Stimulated activated CD8-positive, alpha-beta memory T cell treated with anti-CD3 and anti-CD28 coated beads, Interleukin-12 subunit alpha, Interleukin-12 subunit beta, amount 100 ng/mL, for 24 hours (primary cell): ENCODE results near the gene CAMK2A.
"Not testable (repeated sequence)": the region's sequence is repeated elsewhere in the genome, so short reads cannot be mapped to it uniquely, and the experiment has no call there.

Experiments
- DNase-seq: peaks from one replicate; pipeline ENCODE4 v3.0.0-alpha.2; 2020; ENCODE audit errors: extremely low read depth

Gene CAMK2A

GRCh38 chr5:150236981-150237754, 52.4 kb downstream of the CAMK2A start:
- DNase-seq = no peak

DNA sequence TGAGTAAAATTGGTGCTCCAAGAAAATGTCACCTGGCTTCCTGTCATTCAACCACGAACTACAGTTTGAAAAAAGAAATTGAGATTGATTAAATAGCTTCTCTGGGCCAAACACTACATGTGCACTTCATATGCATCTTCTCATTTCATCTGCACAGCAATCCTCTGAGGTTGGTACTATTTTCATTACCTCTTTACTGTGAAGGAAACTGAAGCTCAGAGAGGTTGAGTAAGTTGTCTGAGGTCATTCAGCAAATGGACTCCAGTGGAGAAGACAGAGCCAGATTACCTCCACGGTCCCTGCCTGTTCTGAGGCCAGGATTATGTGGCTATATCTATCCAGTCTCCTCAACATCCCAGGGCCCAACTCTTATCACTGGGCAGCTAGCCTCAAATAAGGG, 53.3 kb downstream of the CAMK2A start:
- DNase-seq = no peak

DNA sequence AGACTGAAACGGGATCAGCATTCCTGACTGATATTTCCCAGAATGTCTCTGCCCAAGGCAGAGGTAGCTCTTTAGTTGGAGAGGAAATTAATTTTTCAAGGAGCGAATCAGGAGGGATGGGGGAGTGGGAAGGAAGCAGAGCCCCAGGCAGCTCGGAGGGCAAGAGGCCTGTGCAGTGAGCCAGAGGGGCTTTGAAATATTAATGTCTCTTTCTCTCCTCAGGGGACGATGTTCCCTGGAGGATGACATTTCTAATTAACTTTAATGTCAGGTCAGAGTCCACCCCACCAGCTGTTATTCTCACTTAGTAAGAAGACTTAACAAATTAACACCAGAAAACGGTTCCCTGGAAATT, 54.1 kb downstream of the CAMK2A start:
- no peak for DNase-seq

- DNase-seq = no peak
Observed at GRCh38 chr5:150234576-150235499, 54.7 kb downstream of the CAMK2A start.

DNA sequence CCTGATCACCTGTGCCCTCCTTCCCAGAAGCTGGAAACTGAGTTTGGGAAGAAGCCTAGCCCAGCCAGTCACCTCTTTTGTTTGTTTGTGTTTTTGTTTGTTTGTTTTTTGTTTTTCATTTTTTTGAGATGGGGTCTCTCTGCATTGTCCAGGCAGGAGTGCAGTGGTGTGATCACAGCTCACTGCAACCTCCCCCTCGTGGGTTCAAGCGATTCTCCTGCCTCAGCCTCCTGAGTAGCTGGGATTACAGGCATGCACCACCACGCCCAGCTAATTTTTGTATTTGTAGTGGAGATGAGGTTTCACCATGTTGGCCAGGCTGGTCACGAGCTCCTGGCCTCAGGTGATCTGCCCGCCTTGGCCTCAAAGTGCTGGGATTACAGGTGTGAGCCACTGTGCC, 55.9 kb downstream of the CAMK2A start:
- not testable (repeated sequence) for DNase-seq

DNA sequence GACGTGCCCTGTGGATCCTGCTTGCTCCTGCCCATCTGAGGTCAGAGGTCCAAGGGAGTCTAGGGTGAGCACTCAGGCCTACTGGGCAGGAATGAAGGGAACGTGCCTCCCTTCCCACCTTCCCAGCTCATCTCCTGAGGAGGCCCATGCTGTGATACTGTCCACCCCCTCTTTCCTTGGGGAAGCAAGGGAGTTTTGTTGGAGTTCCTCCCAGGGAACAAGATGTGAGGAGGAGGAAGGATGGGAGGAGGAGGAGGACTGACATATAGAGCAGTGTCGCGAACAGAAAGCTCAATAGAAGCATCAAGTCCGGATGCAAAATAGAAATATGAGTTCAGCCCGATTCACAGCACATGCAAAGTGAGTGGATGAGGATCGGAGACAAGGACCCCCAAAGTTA, 58.7 kb downstream of the CAMK2A start:
- no peak for DNase-seq

DNA sequence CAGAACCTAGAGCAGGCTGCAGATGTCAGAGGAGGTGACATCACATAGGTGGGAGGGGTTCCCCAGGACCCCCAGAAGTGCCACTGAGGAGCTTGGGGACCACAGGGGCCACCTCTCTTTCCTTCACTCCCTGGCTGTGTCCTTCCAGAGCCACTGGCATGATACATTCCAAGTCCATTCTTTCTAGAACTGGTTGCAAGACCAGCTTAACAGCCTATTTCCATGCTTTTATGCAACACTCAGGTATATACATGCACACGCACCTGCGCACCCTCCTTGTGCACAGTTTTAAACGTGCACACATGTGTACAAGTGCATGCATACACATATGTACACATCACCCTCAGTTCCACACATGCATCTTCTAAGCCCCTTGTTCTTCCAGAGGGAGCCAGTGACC, 60.0 kb downstream of the CAMK2A start:
- DNase-seq = no peak

GRCh38 chr5:150227606-150228273, 61.8 kb downstream of the CAMK2A start:
- DNase-seq = no peak

DNA sequence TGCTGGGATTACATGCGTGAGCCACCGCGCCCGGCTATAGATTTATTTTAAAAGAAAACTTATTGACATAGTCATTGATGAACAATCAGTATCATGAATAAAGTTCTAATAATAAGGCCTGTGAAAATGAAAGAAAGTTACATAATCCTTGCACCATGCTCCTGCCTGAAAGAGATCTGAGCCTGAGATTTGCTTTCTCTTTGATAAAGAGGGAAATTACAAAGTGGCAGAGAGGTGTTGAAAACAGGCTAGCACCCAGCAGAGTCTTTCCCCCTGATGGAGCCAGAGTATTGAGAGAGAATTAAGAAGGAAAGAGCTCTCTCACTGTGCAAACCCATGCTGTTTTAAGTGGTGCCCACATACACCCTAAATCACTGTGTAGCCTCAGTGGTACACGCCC, 62.5 kb downstream of the CAMK2A start:
- no peak for DNase-seq

- no peak for DNase-seq
Observed at GRCh38 chr5:150224483-150225027, 65.0 kb downstream of the CAMK2A start.

DNA sequence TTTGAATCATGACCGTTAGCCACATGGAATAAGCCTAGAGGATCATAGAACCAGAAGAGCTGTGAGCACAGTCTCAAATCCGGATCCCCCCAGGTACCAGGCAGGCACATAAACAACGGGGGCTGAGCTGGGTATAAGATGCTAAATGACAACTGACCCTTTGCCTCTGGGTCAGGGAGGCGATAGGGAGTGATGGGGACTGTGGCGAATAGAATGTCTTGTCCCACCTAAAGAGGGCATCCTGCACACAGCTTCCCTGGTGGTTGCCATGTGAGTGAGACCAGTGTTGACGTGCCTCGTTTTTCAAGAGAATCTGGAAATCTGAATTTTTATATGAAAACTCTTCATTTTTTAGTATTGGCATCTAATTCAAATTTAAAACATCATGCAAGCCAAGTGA, 66.1 kb downstream of the CAMK2A start:
- DNase-seq = no peak

GRCh38 chr5:150222906-150223305, 66.7 kb downstream of the CAMK2A start:
- no peak for DNase-seq

DNA sequence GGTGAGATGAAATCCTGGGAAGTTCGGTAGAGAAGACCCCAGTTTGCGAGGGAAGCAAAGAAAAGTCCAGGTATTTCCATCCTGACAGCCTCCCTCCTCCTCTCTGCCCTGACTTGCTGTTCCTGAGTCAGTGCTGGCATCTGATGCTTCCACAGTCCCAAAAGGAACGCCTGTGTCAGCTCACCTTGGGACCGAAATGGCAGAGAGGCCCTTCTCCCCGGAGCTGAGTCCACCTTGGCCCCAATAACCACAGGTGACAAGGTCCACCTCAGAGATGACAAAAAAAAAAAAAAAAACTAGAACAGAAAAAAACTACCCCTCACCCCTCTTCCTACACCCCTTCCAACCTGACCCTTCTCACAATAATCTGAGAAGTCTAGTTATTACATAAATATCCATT, 68.1 kb downstream of the CAMK2A start:
- DNase-seq = no peak

DNA sequence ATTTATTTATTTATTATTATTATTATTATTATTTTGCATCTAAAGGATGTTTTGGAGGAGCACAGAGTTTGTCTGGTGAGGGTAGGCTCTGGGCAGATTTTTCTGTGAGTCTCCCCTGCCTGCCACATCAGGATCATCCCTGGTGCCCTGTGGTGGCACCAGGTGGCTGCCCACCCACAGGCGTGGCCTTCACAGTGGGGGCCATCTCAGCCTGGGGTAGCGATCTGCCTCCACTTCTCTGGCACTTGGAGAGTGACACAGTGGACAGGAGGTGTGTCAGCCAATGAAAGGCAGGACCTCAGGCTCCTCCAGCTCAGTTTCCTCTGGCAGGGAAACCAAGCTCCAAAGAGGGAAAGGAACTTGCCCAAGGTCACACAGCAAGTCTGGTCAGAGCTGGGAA, 69.7 kb downstream of the CAMK2A start:
- no peak for DNase-seq

DNA sequence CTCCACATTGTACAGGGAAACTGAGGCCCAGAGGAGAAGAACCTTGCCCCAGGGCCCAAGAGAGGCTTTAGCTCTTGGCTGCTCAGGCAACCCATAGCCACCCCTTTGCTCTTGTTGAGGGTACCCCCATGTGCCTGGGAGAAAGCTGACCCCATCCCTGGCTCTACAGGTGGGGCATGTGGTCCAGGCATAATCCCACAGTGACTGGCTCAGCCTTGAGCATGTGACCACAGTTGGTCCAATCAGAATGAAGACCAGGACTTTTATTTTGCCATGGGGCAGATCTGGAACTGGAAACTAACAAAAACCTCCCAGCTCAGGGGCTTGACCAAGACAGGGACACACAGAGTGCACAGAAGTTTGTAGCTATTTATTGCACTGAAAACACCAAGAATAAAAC, 70.4 kb downstream of the CAMK2A start:
- no peak for DNase-seq

DNA sequence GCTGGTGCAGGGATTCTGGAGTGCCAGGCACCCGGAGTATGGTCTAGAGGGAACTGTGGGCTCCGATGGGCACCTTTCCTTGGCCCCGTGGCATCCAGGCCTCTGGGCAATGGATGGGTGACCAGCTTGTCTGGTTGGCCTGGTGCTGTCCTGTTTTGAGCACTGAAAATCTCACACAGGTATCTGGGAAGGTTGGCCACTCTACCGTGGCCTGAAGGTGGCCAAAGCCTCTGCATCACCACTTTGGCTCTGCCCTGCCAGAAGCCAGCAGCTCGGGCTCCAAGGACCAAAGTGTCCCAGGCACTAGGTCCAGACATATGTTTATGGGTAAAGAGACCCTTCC, 70.9 kb downstream of the CAMK2A start:
- no peak for DNase-seq

GRCh38 chr5:150217873-150218692, 71.5 kb downstream of the CAMK2A start:
- DNase-seq = peak; percentile 40

GRCh38 chr5:150217038-150217437, 72.5 kb downstream of the CAMK2A start:
- DNase-seq = no peak

- DNase-seq = no peak
Observed at GRCh38 chr5:150215979-150216944, 73.3 kb downstream of the CAMK2A start.

DNA sequence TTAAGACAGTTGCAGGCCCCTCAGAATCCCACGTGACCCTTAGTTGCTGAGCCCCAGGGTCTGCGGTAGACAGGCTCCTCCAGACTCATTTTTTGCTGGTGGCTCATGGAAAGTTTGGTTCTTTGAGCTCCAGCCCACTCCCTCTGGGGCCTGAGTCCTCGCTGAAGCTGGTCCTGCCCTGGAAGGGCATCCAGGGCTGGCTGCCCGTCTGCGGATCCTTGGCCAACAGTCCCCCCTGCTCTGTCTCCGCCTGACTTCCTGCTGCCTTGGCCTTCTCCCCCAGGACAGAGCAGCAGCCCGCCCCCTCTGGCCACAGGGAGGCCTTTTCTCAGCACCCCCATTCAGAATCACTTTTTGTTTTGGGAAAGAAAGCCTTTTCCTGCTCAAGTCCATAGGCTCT, 75.3 kb downstream of the CAMK2A start:
- no peak for DNase-seq
